HG03108 (cell line): Measurements from ENCODE around the gene ARMC12.

Source experiments
- ATAC-seq: cut with Tn5 transposase; IDR thresholded peaks from one replicate; pipeline ENCODE4 v1.9.1; 2021; ENCODE audit warnings: moderate library complexity; ENCODE audit not compliant: unreplicated experiment

ARMC12 gene

DNA sequence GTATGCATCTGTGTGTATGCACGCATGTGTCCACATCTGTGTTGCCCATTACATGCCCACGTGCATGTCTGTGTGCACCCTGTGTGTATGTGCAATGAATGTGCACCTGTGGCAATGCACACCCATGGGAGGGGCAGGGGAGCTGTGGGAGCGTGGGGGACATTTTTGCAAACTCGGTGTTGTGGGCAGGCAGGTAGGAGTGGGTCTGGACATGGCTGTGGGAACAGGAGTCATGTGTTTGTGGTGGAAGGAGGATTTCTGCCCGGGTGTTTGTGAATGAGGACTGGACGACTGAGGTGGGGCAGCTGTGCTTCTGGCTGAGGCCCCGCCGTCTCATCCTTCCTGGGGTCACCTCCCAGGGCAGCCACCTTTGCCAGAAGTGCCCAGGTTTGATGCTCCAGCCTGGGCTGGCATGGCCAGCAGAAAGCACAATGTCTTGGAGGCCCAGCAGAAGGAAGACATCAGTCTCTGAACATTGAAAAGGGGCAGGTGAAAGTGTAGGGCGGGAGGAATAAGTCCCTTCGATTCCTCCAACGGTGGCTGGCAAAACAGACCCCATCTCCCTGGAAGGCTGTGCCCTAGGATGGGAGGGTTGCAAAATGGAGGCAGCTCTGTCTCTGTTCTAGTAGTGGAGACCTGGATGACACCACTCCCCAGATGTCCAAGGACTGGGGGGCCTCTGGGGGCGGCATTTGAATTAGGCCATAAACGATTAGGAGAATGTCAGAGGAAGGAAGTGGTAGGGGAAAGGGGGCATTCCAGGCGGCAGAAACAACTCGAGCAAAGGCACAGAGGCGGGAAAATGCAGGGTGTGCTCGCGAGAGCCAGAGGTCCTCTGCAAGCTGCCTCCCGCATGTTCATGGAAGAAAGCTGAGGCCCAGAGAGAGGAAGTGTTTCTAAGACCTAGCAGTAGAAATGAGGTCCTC is 19.1 kb upstream of the ARMC12 start:
- ATAC-seq = no peak

GRCh38 chr6:35718375-35718736 is 18.5 kb upstream of the ARMC12 start:
- ATAC-seq = no peak

DNA sequence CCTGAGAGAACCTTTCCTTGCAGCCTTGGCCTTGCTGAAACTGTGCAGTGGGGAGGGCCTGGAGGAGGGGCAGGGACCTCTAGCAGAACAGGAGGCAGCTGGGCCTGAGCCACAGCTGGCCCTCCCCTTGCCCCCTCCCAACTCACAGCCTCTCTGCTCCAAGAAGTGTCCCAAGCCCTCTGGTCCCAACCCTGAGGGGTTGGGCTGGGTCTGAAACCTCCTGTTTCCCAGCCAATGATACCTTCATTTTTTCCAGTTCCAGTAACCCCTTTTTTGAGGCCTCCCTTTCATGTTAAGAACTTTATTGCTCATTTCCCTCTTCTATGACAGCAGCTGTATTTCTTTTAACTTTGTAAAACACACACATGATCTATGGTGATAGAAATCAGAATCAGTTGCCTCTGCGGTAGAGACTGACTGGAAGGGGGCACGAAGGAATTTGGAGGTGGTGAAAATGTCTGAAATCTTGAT is 17.9 kb upstream of the ARMC12 start:
- no peak for ATAC-seq

DNA sequence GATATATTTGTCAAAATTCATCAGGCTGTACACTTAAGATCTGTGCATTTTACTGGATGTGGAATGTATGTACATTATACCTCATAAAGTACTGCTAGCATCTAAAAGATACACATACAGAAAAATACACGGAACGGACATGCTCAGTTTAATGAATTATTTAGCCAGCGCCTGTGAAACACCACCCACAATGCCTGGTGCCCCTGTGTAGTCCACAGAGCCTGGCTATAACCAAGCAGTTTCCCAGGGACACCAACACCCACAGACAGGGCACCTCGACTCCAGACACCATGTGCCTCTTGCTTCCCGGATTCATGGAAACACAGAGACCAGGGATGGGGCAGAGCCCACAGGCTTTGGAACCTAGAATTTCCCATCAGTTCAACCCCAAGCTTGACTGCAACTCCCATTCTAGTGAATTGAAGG is 17.4 kb upstream of the ARMC12 start:
- ATAC-seq = peak; percentile 19

- peak; percentile 47 for ATAC-seq
These were observed 16.8 kb upstream of the ARMC12 start for GRCh38 chr6:35719830-35720733.

DNA sequence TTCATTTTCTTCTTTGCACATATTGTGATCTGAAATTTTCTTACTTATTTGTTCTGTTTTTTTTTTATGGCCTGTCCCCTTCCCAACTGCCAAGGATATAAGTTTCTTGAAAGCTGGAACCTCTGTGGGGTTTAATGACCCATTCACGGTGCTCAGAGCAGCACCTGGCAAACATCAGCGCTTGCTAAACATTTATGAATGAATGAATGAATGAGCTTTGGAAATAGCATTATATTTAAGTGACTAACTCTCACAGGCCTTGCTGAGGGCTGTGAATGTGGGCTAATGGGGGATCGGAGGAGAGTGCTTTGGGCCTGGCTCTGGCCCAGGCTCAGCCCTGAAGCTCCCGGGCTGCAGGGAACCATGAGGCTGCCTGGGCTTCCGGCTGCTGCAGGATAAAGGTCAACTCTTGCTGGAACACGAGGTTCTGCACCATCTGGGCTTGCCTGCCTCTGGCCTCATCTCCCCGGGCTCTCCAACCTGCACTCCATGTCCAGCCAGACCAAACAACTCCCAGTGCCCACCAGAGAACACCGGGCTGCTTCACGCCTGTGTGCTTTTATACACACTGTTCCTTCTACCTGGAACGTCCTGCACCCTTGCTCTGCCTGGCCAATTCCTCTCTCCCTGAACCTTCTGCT is 14.6 kb upstream of the ARMC12 start:
- no peak for ATAC-seq

DNA sequence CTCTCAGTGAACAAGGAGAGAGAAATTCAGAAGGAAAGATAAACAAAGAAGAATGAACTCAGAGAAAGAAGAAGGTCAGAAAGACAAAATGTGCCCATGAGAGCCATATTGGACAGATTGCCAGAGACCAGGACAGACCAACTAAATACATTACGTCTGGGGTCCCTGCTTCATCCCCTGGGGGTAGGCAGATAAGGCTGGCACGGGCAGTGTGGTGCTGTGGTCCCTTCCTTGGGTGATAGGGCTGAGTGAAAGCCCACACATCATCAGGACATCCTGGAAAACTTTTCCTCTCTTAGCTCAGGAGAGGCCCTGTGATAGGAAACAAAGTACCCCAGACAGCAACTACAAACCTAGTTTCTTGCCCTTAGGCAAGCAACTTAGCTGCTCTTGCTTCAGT is 13.2 kb upstream of the ARMC12 start:
- no peak for ATAC-seq

DNA sequence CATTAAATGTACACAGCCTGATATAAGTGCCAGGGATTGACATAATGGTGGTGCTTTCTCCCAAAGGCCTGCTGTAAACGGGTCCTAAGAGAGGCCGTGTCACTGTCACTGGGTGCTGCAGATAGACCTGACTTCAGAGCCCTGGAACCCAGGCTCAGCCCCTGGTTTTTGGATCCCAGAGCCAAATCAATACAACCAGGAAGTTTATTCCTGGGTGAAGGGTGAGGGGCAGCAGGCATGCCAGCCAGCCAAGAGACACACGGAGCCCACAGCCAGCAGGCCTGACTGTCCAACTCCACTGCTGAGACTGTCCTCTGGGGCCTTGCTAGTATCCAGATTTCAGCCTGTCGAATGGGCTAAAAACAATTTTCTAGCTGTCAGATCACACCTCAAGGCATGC is 12.8 kb upstream of the ARMC12 start:
- ATAC-seq = no peak

DNA sequence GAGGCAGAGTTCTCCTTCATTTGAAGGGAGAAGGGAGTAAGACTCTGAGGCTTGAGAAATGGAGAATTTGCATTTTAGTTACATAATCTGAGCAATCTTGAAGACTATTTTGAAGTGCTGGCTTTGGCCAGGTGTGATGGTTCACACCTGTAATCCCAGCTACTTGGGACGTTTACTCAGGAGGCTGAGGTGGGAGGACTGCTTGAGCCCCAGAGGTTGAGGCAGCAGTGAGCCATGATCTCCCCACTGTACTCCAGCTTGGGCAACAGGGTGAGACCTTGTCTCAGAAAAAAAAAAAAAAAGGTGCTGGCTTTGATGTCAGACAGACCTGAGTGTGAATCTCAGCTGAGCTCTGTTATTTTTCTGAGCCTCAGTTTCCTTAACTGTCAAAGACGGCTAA is 12.4 kb upstream of the ARMC12 start:
- ATAC-seq = no peak

DNA sequence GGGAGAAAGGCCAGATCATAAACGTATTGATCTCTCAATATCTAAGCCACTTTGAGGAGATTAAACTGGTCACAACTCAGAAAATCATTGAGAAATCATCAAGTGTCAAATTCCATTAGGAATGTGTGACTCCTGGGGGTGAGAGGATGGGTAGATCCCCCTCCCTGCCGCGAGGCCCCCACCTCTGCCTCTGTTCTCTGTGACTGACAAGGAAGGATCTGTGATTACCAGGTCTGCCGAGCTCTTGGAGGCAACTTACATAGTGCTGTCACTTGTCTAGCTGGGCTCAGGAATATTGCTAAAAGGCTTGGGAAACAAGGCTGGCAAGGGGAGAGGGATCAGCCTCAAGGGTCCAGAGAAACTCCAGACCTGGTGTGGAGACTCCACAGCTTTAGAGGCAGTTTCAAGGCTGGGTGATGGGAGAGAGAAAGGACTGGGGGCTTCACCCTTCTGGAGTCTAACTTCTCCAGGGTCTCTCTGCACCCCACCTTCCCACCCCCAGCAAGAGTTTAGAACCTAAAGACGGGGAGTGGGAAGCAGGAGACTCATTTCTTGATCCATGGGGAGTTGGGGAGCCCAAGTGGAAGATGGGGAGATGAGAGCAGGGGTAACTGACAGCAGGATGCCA is 11.6 kb upstream of the ARMC12 start:
- ATAC-seq = no peak

DNA sequence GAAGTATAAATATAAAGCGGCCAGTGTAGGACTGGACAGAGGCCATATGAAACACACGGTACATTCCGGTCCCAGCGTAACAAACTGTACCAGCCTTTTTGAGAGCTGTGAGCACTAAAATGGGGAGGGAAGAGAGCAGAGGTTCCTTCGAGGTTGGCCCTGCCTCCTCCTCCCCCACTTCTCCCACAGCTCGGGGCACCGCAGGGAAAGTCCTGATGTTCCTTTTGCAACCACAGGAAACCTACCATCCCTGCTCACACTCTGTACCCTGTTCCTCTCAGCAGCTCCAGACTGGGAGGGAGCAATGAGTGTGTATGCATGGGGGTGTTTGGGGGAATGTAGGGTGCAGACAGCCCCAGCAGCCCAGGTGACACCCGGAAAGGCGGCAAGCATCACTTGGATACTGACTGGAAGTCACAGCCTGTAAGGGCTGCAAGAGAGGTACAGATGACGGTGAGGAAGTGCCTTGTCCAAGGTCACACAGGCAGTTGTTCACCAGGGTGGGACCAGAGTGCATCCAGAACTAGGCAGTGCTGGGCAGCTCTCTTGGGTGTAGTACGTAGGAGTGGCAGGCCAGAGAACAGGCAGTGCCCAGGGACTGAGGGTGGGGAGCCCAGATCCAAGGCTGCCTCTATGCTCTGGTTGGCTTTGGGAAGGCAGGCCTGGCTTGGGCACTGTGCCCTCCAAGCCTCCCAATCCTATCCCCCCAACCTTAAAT is 11.0 kb upstream of the ARMC12 start:
- no peak for ATAC-seq

DNA sequence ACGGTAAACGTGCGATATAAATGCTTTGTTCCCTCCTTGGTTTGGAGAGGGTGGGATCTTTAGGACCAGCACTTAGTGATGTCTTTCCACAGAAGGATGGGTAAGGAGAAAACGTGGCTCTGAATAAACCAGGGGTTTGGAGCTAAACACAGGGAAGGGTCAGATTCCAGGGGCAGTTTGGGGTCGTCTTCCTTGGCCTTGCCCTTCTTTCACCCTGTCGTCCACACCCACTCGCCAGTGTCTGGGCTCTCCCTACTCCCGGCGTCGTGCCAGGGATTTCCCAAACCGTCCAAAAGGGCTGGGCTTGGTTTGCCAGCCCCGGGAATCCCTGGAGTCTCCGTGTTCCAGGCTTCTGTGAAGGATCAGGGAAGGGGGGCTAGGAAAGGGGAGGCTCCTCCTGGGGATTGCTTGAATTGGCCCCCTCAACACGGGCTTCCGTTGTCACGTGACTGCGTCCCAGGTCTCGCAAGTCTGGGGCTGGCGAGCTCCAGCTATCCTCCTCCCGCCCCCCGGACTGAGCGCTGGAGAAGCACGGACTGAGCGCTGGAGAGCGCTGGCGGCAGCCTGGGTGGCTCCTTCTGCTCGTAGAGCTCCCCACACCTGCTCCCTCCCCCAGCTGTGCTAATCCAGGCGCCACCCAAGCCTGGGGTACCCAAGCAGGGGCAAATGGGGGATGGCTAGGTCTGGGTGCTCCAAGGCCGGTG is 9.4 kb upstream of the ARMC12 start:
- no peak for ATAC-seq

- peak; percentile 42 for ATAC-seq
These were observed 8.7 kb upstream of the ARMC12 start for GRCh38 chr6:35727935-35728682.

DNA sequence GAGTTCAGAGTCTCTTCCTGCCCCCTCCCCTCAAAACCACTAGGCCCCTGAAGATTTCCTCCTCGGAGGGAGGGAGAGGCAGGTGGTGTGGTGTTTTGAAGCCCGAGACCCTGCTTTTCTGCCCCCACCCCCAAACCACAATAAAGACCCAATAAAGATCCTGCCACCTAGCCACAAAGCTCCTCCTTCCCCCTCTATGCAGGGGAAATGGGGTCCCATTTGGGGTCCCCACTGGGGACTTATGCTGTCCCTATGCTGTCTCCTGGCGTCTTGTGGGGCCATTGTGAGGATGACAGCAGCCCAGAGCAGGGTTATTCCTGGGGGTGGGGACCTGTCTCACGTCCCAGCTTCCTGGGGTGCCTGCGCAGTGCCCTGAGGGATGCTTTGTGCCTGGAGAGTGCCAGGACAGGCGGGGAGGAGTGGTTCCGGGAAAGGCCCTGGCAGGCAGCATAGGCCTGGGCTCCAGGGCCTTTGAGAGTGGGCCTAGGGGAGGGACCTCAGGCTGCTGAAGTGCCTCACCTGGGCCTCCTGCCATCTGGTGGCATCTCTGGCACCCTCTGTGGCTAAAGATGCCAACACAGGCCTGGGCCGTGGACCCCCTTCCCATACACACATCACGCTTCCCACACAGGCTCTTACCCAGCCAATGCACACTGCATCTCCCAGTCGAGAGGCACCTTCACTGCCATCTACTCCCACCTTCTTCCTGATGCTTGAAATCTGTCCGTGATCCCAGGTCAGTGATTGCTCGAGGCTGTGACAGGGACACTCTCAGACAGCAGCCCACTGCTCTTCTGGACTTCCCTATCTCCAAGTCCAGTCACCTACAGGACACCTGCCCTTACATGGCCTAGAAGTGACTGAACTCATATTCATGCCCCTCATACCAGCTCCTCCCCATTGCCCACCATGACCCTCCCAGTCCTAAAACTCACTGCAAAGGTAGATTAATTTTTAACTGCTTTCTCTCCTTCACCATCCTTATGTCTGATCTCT is 7.9 kb upstream of the ARMC12 start:
- ATAC-seq = no peak

DNA sequence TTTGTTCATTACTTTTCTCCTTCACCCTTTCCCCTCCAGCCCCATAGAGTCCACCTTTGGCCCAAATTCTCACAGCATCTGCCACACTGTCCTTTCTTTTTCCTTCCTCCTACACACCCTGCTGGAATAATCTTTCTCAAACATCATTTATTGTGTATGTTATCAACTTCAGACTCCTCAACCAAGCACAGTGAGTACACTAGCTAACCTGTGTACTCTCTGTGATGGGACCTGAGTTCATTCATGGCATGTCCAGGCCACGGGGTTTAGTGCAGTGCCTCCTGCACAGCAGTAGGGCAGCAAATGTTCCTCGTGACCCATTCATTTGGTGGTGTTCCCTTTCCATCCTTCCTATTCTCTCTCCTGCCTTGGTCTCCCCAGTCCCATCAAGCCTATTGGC is 7.1 kb upstream of the ARMC12 start:
- ATAC-seq = no peak

GRCh38 chr6:35730745-35731413 is 6.0 kb upstream of the ARMC12 start:
- ATAC-seq = no peak

- ATAC-seq = peak; percentile 40
These were observed 5.5 kb upstream of the ARMC12 start for GRCh38 chr6:35731414-35731735.
